ENCODE measurements around the gene ATG16L1.

DNA sequence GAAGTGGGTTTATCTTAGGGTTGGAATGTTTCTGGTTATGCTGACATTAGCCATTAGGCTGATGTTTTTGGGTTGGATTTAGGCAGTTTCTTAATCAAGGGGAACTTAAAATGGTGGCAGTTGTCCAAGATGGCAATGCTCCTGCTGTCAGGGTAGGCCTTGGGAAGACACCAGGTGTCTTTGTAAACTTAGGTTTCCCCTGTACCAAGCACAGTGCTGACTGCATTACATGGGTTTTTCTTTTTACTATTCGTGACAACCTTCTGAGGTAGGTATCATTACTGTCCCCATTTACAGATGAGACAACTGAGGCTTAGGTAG lies 528 bp upstream of the ATG16L1 start:
- TF ChIP-seq, protein P1, sequence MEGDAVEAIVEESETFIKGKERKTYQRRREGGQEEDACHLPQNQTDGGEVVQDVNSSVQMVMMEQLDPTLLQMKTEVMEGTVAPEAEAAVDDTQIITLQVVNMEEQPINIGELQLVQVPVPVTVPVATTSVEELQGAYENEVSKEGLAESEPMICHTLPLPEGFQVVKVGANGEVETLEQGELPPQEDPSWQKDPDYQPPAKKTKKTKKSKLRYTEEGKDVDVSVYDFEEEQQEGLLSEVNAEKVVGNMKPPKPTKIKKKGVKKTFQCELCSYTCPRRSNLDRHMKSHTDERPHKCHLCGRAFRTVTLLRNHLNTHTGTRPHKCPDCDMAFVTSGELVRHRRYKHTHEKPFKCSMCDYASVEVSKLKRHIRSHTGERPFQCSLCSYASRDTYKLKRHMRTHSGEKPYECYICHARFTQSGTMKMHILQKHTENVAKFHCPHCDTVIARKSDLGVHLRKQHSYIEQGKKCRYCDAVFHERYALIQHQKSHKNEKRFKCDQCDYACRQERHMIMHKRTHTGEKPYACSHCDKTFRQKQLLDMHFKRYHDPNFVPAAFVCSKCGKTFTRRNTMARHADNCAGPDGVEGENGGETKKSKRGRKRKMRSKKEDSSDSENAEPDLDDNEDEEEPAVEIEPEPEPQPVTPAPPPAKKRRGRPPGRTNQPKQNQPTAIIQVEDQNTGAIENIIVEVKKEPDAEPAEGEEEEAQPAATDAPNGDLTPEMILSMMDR (IDR thresholded peaks at IDR 0.05; ENCODE audit: low read length), result no peak
- no peak for TF ChIP-seq EZH2 (IDR thresholded peaks at IDR 0.05; ENCODE audit: borderline replicate concordance, low read length)

All from OCI-LY1 (cell line).